ENCODE results near the gene PRR11. TPM values are rescaled to one million over a fixed set of nuclear protein-coding genes. Genes with fewer than 3 reads are reported as not detected.

The PRR11 gene
- total RNA-seq, 1 experiment from 2014 or later: 27.6 TPM

DNA sequence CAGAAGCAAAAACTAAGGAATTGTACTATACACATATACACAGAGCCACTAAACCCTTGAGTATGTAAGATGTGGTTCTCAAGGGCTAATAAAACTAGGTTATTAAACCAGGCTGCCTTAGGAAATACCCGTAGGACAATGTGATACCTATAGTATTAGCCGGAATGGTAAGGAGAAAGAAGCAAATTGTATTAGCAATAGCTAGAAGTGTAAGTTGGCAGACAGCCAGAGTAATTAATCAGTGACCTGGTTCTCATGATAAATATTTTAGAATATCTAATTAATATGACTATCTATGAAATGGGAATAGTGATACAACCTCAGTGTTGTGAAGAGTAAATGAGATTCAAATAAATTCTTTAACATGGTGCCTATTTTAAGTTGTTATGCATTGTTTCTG, 83.4 kb downstream of the PRR11 start:
- no peak overlapping the region for H3K4me3 ChIP-seq
- H3K36me3 ChIP-seq: no peaks in the 10 kb centered on the region
- peaks cover 4% of the 10 kb centered on the region; the same call in 1 of the 2 replicates for H3K27me3 ChIP-seq
- no peaks in the 10 kb centered on the region for H3K9me3 ChIP-seq
- DNase-seq: no peak

DNA sequence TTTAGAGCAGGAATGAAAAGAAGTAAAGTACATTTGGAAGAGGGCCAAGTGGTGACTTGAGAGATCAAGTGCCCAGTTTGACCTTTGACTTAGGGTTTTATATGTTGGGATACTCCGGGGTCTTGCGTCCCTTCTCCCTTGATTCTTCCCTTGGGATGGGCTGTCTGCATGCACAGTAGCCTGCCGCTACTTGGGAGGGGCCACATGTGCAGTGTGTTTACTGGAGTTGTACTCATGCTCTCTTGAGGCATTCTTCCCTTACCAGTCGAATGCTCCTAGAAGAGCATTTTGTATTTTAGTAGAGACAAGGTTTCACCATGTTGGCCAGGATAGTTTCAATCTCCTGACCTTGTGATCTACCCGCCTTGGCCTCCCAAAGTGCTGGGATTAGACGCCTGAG, 88.5 kb downstream of the PRR11 start:
- Histone ChIP-seq H3K9me3 (no peaks in the 10 kb centered on the region), H3K36me3 (no peaks in the 10 kb centered on the region), H3K27me3 (no peaks in the 10 kb centered on the region), H3K4me3 (no peak overlapping the region)
- DNase-seq: no peak

Other genes with a start within 250 kb of the PRR11 start
- gene TRIM37, start 48.9 kb upstream of the PRR11 start, total RNA-seq (2014; rRNA removed; shearing (Covaris generic); ENCODE audit: low replicate concordance): 9.1 and 10.6 TPM in 2 replicates
- 118 and 230 TPM in 2 replicates for gene SKA2, start 560 bp upstream of the PRR11 start, total RNA-seq (2014; rRNA removed; shearing (Covaris generic); ENCODE audit: low replicate concordance)
- 21.2 and 25.6 TPM in 2 replicates for gene SMG8, start 54.3 kb downstream of the PRR11 start, total RNA-seq (2014; rRNA removed; shearing (Covaris generic); ENCODE audit: low replicate concordance)
- gene GDPD1, start 64.8 kb downstream of the PRR11 start, total RNA-seq (2014; rRNA removed; shearing (Covaris generic); ENCODE audit: low replicate concordance): not detected in 2 replicates
- gene YPEL2, start 175.9 kb downstream of the PRR11 start, total RNA-seq (2014; rRNA removed; shearing (Covaris generic); ENCODE audit: low replicate concordance): 1.4 and 1.9 TPM in 2 replicates